Gastrocnemius medialis (tissue), 4 donors: Measurements from ENCODE around the gene EIPR1.

Source experiments
- POLR2A ChIP-seq, 2 donors: fragments of 450-650 bp; IDR thresholded peaks; one replicate each; pipeline ENCODE4 v1.6.1; 2017; ENCODE audit warnings: antibody characterized with exemption in 2 of 2, mild to moderate bottlenecking in 2 of 2, moderate library complexity in 2 of 2
- TF ChIP-seq, protein P1 (sequence below), 5 experiments: fragments of 450-650 bp in 3 of 5; fragments of 200-600 bp in 2 of 5; sonication (generic) in 2 of 5; IDR thresholded peaks in 4 of 5; conservative IDR thresholded peaks in 1 of 5; 1 replicate in 4 of 5; 2 replicates in 1 of 5; pipeline ENCODE4 v1.5.1; 2016 to 2019; ENCODE audit warnings: antibody characterized with exemption in 5 of 5, mild to moderate bottlenecking in 3 of 5, moderate library complexity in 3 of 5

DNA sequence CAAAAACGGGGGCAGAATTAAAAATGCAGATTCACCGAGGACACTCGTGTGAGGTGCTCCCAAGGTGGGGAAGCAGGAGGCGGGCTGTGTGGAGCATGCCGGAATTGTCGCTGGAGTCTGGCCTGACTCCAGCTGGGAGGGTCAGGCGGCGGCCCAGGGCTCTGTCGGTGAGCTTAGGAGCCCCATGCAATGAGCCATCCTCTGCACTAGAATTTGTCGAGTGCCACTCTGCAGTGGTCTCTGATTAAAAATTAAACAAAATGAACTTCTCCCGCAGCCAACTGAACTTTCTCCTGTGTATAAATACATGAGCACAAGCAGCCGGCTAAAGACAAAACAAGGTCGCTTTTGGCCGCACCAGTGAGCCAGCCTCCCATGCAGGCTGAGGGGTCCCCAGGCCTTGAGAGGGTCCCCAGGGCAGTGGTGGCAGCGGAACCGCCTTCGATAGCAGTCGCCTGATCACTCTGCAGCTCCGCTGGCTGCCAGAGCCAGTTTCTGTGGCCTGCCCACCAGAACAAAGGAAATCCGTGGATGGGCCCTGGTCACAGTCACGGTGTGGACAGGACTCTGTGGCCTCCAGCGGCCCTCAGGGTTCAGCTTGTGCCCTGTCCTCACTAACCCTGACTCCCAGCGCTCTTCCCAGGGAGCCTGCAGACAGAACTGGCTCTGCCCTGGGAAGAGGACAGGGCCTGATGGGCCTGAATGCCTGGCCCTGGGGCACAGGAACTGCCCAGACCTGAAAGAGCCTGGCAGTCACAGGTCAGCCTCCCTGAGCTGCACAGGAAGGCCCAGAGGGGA is 201.3 kb downstream of the EIPR1 start:
- TF ChIP-seq POLR2A (IDR thresholded peaks at IDR 0.05) = no peak
- TF ChIP-seq, protein P1, sequence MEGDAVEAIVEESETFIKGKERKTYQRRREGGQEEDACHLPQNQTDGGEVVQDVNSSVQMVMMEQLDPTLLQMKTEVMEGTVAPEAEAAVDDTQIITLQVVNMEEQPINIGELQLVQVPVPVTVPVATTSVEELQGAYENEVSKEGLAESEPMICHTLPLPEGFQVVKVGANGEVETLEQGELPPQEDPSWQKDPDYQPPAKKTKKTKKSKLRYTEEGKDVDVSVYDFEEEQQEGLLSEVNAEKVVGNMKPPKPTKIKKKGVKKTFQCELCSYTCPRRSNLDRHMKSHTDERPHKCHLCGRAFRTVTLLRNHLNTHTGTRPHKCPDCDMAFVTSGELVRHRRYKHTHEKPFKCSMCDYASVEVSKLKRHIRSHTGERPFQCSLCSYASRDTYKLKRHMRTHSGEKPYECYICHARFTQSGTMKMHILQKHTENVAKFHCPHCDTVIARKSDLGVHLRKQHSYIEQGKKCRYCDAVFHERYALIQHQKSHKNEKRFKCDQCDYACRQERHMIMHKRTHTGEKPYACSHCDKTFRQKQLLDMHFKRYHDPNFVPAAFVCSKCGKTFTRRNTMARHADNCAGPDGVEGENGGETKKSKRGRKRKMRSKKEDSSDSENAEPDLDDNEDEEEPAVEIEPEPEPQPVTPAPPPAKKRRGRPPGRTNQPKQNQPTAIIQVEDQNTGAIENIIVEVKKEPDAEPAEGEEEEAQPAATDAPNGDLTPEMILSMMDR (IDR thresholded peaks at IDR 0.05 in 4 of 5, conservative IDR thresholded peaks at IDR 0.05 in 1 of 5) = no peak
